NB4 (cell line): ENCODE data around the gene TSSK2.

ENCODE experiments used
- MYC ChIP-seq: IDR thresholded peaks from 2 replicates; pipeline ENCODE4 v1.6.1; 2011; ENCODE audit warnings: low read depth, low read length
- POLR2A ChIP-seq: IDR thresholded peaks from 2 replicates; pipeline ENCODE4 v1.6.1; 2011; ENCODE audit warnings: mild to moderate bottlenecking; ENCODE audit not compliant: insufficient read length; ENCODE audit errors: extremely low read depth
- TF ChIP-seq, protein P1 (sequence below): IDR thresholded peaks from one replicate; pipeline ENCODE4 v1.5.1; 2012; ENCODE audit warnings: low read depth, low read length
- TF ChIP-seq, protein P2 (sequence below): IDR thresholded peaks from 2 replicates; pipeline ENCODE4 v1.6.1; 2011; ENCODE audit warnings: low read depth, low read length

DNA sequence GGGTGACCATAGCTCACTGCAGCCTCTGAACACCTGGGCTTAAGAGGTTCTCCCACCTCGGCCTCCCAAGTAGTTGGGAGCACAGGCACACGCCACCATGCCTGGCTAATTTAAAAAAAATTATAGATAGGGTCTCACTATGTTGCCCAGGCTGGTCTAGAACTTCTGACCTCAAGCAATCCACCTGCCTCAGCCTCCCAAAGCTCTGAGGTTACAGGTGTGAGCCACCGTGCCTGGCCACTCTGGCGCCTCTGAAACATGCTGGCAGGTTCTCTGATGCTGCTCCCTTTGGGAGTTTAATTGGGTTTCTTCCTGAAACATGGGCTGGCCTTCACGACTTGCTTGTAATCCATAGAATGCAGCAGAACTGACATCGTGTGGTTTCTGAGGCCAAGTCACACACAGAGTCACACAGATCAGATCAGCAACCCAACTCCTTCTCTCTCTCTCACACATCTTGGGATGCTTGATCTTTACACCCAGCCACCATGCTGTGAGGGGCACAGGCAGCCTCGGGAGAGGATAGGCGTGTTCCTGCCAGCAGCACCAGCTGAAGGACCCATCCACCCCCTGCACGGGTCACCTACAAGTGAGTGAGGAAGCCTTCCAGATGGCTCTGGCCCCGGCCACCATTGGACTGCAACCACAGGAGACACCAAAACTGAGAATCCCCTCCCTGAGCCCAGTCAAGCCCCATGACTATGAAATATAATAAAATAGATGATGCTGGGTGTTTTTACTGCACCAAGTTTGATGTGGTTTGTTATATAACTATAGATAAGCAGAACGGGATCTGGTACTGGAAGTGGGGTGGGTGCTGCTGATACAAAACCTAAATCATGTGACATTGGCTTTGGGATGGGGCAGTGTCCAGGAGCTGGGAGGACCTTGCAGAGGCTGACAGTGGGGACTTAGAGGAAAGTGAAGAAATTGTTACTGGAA lies 22.1 kb downstream of the TSSK2 start:
- TF ChIP-seq, protein P1, sequence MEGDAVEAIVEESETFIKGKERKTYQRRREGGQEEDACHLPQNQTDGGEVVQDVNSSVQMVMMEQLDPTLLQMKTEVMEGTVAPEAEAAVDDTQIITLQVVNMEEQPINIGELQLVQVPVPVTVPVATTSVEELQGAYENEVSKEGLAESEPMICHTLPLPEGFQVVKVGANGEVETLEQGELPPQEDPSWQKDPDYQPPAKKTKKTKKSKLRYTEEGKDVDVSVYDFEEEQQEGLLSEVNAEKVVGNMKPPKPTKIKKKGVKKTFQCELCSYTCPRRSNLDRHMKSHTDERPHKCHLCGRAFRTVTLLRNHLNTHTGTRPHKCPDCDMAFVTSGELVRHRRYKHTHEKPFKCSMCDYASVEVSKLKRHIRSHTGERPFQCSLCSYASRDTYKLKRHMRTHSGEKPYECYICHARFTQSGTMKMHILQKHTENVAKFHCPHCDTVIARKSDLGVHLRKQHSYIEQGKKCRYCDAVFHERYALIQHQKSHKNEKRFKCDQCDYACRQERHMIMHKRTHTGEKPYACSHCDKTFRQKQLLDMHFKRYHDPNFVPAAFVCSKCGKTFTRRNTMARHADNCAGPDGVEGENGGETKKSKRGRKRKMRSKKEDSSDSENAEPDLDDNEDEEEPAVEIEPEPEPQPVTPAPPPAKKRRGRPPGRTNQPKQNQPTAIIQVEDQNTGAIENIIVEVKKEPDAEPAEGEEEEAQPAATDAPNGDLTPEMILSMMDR = no peak
- TF ChIP-seq POLR2A (no peak), MYC (no peak)
- TF ChIP-seq, protein P2, sequence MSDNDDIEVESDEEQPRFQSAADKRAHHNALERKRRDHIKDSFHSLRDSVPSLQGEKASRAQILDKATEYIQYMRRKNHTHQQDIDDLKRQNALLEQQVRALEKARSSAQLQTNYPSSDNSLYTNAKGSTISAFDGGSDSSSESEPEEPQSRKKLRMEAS = no peak
